ENCODE data around the gene TTYH3.

The TTYH3 gene

DNA sequence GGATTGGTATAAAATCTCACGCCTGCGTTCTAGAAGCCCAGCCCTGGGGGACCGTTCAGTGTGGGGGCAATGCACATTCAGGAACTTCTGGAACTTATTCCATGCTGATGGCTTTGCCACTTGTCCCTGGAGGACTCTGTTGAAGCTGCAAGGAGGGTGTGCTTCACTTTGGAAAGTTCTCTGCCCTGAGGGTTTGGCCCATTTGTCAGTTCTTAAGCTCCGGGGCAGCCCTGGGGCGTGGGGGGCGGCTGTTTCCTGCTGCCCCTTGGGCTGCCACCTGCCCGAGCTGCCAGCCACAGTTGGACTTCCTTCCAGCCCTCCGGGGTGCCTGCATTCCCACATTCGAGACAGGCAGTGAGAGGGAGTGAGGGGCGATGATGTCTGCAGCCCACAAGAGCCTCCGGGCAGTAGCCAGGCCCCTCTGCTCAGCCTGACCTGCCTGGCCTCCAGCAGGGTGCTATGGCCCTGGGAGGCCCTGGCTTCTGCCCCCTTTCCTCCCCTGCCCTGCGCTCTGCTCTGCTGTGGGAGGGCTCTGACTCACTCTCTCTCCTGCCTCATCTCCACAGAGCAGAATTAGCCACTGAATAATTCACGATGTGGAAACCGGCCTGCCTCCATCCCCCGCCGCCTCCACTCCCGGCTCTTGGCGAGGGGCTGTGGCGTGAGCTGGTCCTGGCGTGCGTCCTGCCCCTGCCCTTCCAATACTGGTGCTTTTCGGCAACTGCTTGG is 1.9 kb downstream of the TTYH3 start:
- in situ Hi-C loops (cut with MboI; ENCODE audit: low sequenced_read_pairs) = no loop called here

DNA sequence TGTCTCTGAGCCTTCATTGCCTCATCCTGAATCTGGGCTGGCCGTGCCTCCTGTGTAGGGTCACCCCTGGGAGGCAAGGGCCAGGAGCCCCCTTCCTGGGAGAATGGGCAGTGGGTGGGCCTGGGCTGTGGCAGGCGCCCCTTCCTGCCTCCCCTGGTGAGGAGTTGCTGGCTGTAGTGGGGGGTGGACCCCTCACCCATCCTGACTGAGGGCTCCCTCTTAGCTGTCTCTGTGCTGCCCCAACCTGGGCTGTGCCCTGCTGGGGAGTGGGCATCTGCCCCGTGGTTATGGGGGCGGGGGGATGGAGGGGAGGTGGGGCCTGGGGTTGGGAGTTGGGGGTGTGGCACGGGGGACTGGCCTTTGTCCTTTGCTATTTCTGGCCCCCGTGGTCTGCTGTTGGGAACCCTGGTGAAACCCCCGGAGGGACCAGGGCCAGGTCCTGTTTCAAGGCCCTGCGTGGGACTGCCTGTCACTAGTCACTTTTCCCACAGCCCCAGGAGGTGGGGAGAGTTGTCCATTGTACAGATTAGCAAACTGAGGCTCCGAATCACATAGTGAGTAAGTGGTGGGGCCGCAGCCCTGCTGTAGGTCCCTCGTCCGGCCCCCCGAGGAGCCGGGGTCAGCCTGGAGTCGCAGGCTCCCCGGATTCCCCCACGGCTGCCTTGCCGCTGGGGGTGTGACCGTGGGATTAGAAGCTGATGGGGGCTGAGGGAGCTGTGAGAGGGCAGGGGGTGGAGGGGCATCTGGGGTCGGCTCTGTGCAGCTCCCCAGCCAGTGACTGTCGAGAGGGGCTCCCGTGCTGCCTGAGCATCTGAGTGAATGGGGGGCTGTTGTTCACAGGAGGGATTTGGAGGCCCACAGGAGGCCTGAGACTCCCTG is 2.7 kb downstream of the TTYH3 start:
- in situ Hi-C loops (cut with MboI; ENCODE audit: low sequenced_read_pairs) = no loop called here

DNA sequence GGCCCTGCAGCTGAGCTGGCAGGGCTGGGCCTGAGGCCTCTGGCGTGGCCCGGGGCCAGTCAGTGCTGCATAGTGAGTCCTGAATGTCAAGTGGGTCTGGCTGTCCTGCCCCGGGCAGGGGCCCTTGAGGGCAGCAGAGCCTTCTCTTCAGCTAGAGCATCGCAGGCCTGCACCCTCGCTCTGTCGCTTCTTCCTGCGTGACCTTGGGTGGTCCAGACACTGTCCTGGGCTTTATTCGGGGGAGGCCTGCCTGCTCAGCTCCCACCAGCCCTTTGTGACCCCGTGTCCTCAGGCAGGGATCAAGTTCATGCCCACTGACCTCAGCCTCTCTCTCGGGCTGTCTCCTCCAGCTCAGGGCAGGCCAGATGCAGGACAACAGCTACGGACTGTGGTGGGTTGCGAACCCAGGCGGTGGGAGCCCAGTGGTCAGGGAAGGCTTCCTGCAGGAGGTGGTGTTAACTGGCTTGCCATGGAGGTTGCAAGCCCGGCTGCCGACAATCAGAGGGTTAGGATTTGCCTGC is 3.4 kb downstream of the TTYH3 start:
- in situ Hi-C loops (cut with MboI; ENCODE audit: low sequenced_read_pairs) = no loop called here

DNA sequence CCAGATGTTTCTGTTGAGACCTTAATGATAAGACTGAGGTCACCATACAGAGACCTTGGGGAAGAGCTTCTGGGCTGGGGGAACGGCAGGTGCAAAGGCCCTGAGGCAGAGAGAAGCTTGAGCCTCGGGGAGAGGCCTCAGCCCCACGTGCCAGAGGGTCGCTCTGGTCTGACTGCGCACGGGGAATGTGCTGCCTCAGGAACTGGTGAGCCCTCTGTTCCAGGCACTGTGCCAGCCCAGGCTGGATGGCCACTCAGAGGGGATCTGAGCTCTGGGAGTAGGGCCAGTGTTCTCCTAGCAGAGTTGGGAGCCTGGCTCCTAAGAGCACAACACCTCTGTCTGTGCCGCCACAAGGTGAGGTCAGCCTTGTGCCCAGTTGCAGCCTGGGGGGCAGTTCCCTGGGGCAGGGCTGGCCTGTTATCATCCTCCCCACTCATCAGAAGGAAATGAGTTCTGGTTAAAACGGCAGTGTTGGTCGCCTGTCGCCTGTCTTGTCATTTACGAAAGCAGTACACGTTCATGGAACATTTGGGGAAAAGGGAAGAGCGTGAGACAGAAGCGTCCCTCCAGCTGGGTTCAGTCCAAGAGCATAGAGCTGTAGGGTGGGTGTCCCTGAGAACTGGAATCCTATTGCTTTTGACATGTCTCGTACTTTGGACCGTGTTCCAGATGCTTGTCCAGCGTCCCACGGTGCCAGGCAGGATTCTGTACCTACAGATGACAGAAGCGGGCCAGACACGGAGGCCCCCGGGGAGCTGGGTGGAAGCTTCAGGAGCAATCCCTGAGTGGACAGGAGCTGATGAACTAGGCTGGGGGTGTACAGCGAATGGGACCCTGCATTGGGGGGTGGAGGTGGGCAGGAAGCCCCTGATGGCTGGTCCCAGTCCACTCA is 4.3 kb downstream of the TTYH3 start:
- in situ Hi-C loops (cut with MboI; ENCODE audit: low sequenced_read_pairs) = no loop called here

DNA sequence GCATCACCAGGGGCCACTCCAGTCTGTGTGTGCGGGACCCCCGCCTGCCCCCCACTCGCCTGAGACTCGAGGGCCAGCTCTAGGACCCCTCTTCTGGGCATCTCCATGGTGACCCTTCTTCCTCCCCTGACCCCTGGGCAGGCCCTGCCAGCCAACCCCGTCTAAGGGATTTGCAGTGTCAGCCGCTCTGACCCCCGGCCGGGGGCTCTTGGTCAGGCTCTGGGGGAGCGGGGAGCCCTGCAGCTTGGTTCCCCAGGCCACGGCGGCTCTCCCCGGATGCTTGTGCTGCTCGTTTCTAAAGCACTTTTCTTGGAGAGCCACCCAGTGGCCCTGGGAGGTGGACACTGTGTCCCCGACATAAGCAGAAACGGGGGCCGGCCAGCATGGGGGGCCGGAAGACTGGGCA is 5.3 kb downstream of the TTYH3 start:
- in situ Hi-C loops (cut with MboI; ENCODE audit: low sequenced_read_pairs) = no loop called here

DNA sequence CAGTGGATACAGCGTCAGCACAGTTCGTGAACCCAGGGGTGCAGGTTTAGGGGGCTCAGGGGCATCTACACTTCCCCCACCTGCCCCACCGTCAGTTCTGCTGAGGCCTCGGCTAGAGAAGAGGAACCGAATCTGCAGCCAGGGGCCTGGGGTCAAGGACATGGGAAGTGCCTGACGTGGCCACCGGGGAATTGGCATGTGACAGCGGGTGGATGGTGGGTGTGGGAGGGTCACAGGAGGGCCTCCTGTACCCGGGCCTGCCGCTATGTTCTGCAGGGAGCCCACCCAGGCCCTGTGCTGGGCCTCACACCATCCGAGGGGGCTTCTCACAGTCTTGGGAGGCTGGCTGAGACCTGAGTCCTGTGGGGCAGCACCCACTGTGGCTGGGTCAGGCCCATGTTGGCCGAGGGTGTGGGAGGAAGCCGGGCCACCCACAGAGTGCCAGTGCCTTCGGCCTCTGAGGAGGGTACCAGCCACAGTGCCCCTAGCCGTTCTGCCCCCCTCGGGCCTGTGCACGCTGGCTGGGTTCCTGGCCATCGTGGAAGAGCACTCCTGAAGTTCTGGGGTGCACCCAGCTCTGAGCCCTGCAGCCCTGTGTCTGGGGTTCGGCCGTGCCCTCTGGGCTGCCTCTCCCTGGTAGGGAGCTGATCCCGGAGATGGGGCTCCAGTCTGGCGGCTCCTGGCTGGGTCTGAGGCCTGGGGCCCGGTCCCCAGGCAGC is 5.9 kb downstream of the TTYH3 start:
- in situ Hi-C loops (cut with MboI; ENCODE audit: low sequenced_read_pairs) = no loop called here

DNA sequence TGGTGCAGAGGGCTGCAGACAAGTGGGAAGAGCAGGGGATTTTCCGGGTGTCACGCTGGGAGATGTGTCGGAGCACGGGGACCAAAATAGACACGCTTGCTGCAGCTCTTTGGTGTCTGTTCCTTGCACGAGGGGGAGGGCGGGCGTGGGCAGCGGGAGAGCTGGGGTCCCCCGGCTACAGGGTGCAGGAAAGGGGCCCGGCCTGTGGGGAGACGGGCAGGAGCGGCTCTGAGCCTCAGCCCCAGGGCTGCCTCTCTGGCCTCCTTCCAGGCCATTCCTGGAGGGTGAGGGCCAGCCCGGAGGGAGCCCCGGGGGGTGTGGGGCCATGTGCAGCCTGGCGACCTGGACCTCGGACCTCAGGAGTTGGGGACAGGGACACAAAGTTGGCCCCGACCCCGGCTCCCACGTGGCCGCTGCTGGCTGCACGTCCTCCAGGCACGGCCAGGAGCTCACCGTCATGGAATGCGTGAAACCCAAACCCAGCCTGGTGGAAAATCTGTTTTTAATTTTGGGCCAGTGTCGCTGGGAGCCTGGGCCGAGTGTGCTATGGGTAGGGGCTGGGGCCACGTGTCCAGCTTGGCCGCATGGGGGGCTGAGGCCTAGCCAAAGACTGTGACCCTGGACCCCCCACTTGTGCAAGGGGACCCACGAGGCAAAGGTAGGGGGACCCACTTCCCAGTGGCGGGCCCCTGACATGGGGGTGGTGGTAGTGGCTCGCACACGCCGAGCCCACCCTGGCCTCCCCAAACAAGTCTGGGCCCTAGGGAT is 6.6 kb downstream of the TTYH3 start:
- in situ Hi-C loops (cut with MboI; ENCODE audit: low sequenced_read_pairs) = no loop called here

DNA sequence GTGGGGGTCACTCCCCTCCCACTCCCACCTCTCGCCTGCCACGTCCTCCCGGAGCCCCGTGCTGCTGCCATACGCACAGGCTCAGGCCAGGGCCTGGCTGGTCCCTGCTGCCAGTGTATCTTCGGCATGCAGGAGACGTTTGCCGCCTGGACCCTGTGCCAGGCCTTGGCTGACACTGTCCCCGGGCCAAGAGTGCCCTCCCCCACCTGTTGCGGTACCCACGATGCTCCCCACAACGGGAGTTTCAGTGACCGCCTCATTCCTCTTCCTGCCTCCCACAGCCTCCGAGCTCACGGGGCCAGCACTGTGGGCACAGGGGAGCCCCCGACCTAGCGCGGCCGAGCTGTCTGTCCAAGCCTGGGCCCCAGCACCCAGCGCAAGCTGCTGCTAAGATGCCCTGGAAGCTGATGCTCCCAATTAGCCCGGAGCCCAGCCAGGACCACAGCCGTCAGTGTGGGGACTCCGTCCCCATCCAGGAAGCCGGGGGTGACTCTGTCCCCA is 7.4 kb downstream of the TTYH3 start:
- in situ Hi-C loops (cut with MboI; ENCODE audit: low sequenced_read_pairs) = no loop called here

DNA sequence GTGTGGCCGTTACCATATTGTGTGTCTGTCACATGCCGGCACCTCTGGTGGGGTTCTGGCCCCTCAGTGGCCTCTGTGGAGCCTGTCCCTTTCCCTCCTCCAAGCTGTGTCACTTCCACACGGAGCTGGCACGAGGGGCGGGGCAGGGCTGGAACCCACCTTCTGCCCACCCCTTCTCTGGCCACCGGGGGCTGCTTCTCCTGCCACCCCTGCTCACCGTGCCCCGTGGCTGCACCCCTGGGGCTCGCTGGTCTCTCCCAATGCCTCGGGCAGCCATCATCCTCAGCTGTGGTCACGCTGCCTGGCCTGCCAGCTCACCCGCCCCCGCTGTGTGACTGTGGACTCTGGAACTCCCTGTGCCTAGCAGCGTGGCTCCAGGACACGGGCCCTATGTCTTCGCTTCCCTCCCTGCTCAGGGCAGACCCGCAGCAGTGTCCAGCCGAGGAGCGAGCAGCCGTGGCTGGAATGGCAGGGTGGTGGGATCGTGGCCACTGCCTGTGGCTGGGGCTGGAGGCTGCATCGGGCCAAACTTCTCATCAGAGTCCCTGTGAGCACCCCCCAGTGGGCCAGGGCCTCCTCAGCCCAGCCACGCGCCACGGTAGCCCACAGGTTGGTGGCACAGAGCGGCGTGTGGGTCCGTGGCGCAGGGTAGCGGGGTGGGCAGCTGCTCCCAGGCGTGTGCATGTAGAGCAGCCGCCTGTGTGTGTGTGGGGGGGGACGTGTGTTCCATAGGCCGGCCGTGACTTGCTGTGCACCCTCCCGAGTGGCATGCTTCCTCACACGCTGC is 8.1 kb downstream of the TTYH3 start:
- in situ Hi-C loops (cut with MboI; ENCODE audit: low sequenced_read_pairs) = no loop called here

DNA sequence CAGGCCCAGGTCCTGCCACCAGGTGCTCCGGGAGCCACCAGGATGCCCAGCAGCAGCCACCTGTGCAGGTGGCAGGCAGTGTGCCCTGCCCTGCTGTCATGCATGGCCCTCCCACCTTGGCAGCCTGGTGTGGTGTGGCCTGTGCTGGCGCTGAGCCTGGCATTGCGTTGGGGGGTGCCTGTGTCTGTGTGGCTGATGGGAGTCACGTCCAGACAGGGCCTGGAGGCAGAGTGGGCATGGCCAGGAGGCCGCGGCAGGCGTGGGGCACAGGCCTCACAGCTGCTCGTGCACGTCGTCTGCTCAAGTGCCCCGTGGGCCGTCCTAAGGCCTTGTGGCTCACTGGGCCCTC is 8.7 kb downstream of the TTYH3 start:
- in situ Hi-C loops (cut with MboI; ENCODE audit: low sequenced_read_pairs) = no loop called here

DNA sequence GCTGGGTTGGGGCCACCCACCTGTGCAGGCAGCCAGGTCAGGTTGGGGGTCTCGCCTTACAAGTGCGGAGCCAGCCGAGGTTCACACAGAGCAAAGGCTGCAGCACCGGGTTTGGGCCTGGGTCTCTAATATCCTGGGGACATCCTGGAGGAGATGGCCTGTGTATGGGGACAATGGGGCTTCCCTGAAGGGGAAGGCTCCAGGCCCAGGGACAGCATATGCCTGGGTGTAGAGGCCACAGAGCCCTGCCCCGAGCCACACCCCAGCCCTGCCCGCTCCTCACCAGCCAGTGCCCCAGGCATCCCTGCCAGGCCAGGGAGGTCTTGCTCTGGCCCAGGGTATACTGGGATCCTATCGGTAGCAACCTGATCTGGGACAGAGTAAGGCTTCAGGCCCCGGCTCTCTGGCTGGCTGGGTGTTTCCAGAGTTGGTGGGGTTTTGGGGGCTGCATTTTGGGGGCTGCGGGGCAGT is 9.1 kb downstream of the TTYH3 start:
- in situ Hi-C loops (cut with MboI; ENCODE audit: low sequenced_read_pairs) = no loop called here

DNA sequence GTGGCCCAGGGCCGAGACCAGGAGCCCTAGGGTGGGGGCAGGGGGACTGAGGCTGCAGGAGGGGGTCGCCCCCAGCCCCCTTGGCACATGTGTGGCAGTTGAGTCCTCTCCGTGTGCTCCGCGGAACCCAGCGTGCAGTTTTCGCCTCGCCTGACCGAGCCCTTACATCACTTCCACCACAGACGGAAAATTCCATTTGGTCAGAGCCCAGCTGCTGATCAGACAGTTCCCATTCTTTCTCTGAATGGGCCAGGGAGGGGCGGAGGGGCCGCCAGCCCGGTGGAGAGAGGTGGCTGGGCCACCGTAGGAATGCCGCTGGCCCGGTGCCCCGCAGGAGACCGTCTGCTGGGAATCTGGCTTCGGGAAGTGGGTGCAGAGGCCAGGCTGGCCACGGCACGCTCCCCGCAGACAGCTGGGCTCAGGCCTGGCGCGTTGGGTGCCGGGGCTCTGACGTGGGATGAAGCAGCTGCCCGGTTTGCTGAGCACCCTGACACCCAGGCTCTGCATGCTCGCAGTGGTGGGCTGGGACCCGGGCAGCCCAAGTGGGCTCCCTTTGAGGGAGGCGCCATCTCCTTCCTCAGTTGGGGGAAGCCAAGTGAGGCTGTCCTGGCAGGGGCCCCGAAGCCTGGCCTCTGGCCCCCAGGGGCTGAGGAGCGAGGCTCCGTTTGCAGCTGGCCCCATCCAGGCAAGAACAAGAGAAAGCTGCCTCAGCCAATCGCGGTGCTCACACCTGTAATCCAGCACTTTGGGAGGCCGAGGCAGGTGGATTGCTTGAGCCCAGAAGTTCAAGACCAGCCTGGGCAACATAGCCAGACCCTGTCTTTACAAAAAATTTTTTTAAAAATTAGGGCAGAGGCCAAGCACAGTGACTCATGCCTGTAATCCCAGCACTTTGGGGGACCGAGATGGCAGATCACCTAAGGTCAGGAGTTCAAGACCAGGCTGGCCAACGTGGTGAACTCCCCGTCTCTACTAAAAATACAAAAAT is 9.9 kb downstream of the TTYH3 start:
- in situ Hi-C loops (cut with MboI; ENCODE audit: low sequenced_read_pairs) = no loop called here

DNA sequence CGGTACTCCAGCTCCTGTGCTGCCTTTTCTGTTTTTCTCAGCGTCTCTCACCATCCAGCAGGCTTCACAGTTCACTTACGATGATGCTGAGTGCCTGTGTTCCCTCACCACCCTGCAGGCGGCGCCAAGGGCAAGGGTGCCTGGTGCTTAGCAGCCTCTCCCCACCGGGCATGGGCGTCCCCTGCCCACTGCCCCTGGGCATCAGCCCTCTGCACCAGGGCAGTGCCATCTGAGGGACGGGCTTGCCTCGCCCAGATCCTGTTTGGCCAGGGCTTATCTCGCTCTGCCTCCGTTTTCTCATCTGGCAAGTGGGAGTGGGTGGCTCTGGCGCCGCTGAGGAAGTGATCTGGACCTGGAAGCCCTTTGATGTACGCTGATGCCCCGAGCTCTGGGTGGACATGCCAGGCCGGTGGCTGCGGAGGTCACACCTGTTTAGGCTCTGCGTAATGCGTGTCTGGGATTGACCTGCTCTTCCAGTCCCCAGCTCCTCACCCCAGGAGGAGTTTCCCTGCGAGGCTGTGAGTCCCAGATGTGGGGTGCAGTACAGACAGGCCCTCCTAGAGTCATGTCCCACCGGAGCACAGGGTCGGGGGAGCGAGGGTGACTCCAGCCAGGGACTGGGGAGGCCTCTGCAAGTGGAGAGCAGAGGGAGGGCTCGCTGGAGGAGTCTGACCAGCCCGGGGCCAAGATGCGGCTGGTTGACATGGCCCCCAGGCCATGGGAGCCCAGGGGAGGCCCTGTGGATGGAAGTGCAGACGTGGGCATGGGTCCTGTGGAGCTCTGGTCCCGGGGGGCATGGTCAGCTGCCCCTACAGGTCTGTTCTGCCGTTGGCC is 11.8 kb downstream of the TTYH3 start:
- in situ Hi-C loops (cut with MboI; ENCODE audit: low sequenced_read_pairs) = no loop called here

DNA sequence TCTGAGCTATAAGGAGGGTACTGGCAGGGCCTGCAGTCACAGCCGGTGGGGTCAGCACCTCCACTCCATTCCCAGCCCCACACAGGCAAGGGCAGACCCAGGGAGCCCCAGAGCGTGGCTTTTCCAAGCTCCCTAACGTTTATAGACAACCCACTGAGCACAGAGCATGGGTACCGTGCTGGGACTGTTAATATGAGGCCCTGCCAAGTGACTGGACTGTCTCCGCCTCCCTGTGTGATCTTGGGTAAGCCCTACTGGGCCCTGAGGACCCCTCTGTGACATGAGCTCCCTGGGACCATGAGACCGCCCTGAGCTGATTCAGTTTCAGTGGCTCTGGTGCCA is 12.4 kb downstream of the TTYH3 start:
- in situ Hi-C loops (cut with MboI; ENCODE audit: low sequenced_read_pairs) = no loop called here

DNA sequence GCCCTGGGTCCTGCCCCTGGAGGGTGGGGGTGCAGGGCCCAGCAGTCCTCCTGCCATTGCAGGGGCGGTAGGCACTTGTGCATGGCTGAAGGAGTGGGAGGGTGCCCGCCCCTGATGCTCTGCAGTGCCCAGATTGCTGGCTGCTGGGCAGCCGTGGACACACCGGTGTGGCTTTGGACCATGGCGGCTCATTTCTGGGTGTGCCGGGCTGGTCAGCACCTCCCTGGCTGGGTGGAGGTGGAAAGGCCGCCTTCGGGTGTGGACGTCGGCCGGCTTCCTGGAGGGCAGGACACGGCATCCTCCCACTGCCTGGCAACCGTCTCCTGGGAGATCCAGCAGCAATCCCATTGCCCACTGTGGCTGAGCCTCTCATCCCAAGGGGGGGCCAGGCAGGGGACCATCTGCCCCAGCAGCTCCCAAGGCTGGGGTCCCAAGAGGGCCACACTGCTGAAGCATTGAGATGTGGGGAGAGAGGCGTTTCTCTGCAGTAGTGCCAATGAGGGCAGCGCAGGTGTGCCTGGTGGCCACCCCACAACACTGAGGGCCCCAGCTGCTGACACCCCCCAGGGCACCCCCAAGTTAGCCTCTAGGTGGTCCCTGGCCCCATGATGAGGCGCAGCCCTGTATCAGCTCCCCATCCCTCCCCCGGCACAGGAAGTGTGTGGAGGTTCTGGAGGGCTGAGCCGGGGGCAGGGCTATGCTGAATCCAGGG is 12.9 kb downstream of the TTYH3 start:
- in situ Hi-C loops (cut with MboI; ENCODE audit: low sequenced_read_pairs) = no loop called here

DNA sequence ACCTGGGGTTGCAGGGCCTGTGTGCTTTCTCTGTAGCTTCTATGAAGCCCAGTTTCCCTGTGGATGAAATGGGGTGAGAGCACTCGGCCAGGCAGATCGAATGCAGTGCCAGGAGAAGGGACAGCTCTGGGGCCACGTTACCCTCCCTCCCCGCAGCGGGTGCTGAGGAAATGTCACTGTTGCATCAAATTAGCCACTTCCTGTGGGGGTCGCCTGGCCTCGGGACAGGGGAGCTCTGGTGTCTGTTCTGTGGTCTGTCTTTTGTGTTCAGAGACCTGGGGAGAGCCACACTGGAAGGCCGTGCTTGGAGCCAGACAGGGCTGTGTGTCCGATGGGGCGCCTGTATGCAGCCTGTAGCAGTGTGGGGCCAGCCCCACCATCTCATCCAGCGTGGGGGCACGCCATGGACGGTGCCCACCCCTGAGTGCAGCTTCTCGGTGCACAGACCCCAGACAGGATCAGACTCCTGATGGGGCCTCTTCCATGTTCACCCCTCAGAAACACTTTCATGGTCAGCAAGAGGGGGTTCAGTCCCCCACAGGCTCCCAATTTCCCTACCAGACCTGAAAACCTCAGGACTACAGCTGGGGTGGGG is 13.6 kb downstream of the TTYH3 start:
- in situ Hi-C loops (cut with MboI; ENCODE audit: low sequenced_read_pairs) = no loop called here
